Ascending aorta (tissue), 2 donors: ENCODE data around the gene AGBL2. TPM values are rescaled to one million over a fixed set of nuclear protein-coding genes. Genes with fewer than 3 reads are reported as not detected.
"Not testable (repeated sequence)": the region's sequence is repeated elsewhere in the genome, so short reads cannot be mapped to it uniquely, and the experiment has no call there.

Experiments
- DNase-seq, 2 donors: peaks; one replicate each; pipeline ENCODE4 v3.0.0-alpha.2; 2019; ENCODE audit warnings: low spot score in 2 of 2
- H3K27ac ChIP-seq, 2 donors: fragments of 200-600 bp; sonication (generic); one replicate each; pipeline ENCODE4 v1.5.1; 2016 to 2017; ENCODE audit warnings: mild to moderate bottlenecking in 1 of 2
- H3K27me3 ChIP-seq: fragments of 200-600 bp; sonication (generic); one replicate; pipeline ENCODE4 v1.5.1; 2017
- H3K36me3 ChIP-seq, 2 donors: fragments of 200-600 bp; sonication (generic); one replicate each; pipeline ENCODE4 v1.5.1; 2016
- H3K4me1 ChIP-seq, 2 donors: fragments of 200-600 bp; sonication (generic); one replicate each; pipeline ENCODE4 v1.5.1; 2016 to 2017; ENCODE audit warnings: mild to moderate bottlenecking in 1 of 2
- H3K4me3 ChIP-seq, 2 donors: fragments of 200-600 bp; sonication (generic); one replicate each; pipeline ENCODE4 v1.5.1; 2016 to 2017; ENCODE audit warnings: mild to moderate bottlenecking in 1 of 2
- H3K9me3 ChIP-seq, 2 donors: fragments of 200-600 bp; sonication (generic); one replicate each; pipeline ENCODE4 v1.5.1; 2016
- CTCF ChIP-seq, 3 experiments: fragments of 200-600 bp in 2 of 3; fragments of 450-650 bp in 1 of 3; sonication (generic) in 2 of 3; IDR thresholded peaks; one replicate each; pipeline ENCODE4 v1.5.1; 2016 to 2019; ENCODE audit warnings: antibody characterized with exemption in 3 of 3, mild to moderate bottlenecking in 1 of 3, moderate library complexity in 1 of 3
- intact Hi-C: fragments of 100-400 bp; cut with DNase I; formaldehyde crosslinking; loops from one replicate; pipeline ENCODE4 v1.15.1; 2023
- total RNA-seq: library from RNA; depleted of rRNA; stranded (reverse); fragments of >200 nt; gene quantifications from one replicate; pipeline ENCODE4 v1.1.0, GENCODE V29; 2016

Gene AGBL2
- total RNA-seq, 1 donor from 2014 or later: not detected

GRCh38 chr11:47668665-47669064 is 46.5 kb downstream of the AGBL2 start:
- Histone ChIP-seq H3K27ac (no peak overlapping the region), H3K36me3 (no peaks in the 10 kb centered on the region), H3K27me3 (no peaks in the 10 kb centered on the region), H3K4me3 (no peak overlapping the region), H3K9me3 (no peaks in the 10 kb centered on the region), H3K4me1 (no peaks in the 10 kb centered on the region)
- TF ChIP-seq CTCF (IDR thresholded peaks at IDR 0.05): no peak
- intact Hi-C loops: no loop called here
- no peak for DNase-seq

- Histone ChIP-seq H3K36me3 (no peaks in the 10 kb centered on the region), H3K9me3 (no peaks in the 10 kb centered on the region), H3K27me3 (no peaks in the 10 kb centered on the region), H3K4me3 (no peak overlapping the region), H3K4me1 (no peaks in the 10 kb centered on the region), H3K27ac (no peak overlapping the region)
- TF ChIP-seq CTCF (IDR thresholded peaks at IDR 0.05): no peak
- intact Hi-C loops: no loop called here
- no peak for DNase-seq
Observed at GRCh38 chr11:47667555-47667954, 47.6 kb downstream of the AGBL2 start.

- TF ChIP-seq CTCF (IDR thresholded peaks at IDR 0.05): no peak
- no peaks in the 10 kb centered on the region for H3K36me3 ChIP-seq
- no peak overlapping the region for H3K4me3 ChIP-seq
- DNase-seq: no peak
- no peaks in the 10 kb centered on the region for H3K27me3 ChIP-seq
- intact Hi-C loops: no loop called here
- H3K4me1 ChIP-seq: no peaks in the 10 kb centered on the region
- no peak overlapping the region for H3K27ac ChIP-seq
- H3K9me3 ChIP-seq: no peaks in the 10 kb centered on the region
Observed at GRCh38 chr11:47667135-47667534, 48.0 kb downstream of the AGBL2 start.

DNA sequence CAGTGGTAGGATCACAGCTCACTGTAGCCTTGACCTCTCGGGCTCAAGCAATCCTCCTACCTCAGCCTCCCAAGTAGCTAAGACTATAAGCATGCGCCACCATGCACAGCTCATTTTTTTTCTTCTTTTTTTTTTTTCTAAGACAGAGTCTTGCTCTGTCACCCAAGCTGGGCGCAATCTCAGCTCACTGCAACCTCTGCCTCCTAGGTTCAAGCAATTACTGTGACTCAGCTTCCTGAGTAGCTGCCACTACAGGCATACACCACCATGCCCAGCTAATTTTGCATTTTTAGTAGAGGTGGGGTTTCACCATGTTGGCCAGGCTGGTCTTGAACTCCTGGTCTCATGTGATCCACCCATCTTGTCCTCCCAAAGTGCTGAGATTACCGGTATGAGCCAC is 50.2 kb downstream of the AGBL2 start:
- H3K4me3 ChIP-seq, H3K27ac ChIP-seq, intact Hi-C loops, DNase-seq, H3K27me3 ChIP-seq, H3K4me1 ChIP-seq, H3K36me3 ChIP-seq, H3K9me3 ChIP-seq: not testable (repeated sequence)

DNA sequence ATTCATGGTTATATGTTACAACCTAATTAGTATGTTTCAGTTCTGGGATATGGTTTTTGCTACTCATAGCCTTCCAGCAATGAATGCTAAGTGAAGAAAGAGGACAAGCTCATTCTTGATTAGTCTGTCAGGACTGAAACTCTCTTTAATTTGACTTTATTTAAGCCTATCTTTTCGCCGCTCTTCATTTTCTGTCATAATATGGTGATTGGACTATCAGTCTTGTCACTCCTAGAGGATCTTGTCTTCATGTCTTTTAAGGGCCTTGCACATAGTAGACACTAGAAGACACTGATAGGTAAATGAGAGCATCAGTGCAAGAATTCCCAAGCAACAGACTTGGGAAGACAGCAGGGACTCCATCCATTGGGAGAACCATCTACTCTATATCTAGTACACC is 53.9 kb downstream of the AGBL2 start:
- TF ChIP-seq CTCF (IDR thresholded peaks at IDR 0.05): no peak
- no peaks in the 10 kb centered on the region for H3K4me1 ChIP-seq
- intact Hi-C loops: no loop called here
- no peak overlapping the region for H3K27ac ChIP-seq
- no peaks in the 10 kb centered on the region for H3K9me3 ChIP-seq
- no peaks in the 10 kb centered on the region for H3K36me3 ChIP-seq
- DNase-seq: no peak
- no peak overlapping the region for H3K4me3 ChIP-seq
- H3K27me3 ChIP-seq: no peaks in the 10 kb centered on the region

GRCh38 chr11:47659276-47659675 is 55.9 kb downstream of the AGBL2 start:
- intact Hi-C loops: no loop called here
- Histone ChIP-seq H3K36me3 (no peaks in the 10 kb centered on the region), H3K27me3 (no peaks in the 10 kb centered on the region), H3K9me3 (no peaks in the 10 kb centered on the region), H3K4me3 (no peak overlapping the region), H3K4me1 (no peaks in the 10 kb centered on the region), H3K27ac (no peak overlapping the region)
- no peak for DNase-seq
- TF ChIP-seq CTCF (IDR thresholded peaks at IDR 0.05): no peak
